ENCODE data around the gene SLC10A3.
A peak's percentile ranks its signal among the peaks of the same experiment; 100 is the strongest.

Gene SLC10A3

DNA sequence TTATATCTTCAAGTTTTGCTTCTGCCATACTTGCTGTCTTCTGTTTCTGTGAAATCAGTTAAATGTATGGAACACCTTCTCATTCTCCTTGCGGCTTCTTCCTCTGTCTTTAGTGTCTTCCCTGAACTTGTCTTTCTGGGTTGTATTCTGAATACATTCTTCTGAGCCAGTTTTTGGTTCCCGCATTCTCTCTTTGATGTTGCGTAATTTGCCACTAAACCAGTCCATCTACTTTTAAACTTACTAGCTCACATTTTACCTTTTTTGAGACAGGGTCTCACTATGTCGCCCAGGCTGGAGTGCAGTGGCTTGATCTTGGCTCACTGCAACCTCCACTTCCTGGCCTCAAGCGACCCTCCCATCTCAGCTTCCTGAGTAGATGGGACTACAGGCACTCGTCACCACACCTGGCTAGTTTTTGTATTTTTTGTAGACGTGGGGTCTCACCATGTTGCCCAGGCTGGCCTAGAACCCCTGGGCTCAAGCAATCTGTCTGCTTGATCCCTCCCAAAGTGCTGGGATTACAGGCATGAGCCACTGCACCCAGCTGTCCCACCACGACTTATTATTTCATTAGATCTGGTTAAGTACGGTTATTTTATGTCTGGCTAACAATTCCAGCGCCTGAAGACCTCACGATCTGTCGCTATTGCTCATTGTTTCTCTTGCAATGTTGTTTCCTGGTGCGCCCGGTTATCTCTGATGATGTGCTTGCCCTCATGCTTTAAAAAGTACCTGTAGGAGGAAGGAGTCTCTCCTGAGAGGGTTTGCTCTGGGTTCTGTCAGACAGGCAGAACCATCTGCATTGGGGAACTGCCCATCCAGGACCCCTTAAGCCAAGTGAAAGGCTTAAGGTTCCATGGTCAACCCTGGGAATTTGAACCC, 35.4 kb upstream of the SLC10A3 start:
- peaks cover 7% of the 10 kb centered on the region; the same call in 1 of the 2 replicates for H3K27me3 ChIP-seq (ENCODE audit: control insufficient read depth, insufficient read depth, low read length)
- H3K36me3 ChIP-seq (ENCODE audit: control insufficient read depth, insufficient read depth, low read length): peaks cover 3% of the 10 kb centered on the region; the same call in 1 of the 2 replicates
- no peak overlapping the region for H3K27ac ChIP-seq (ENCODE audit: low read depth, low read length)
- H3K9ac ChIP-seq (ENCODE audit: low read length): no peak overlapping the region
- no peak overlapping the region for H3K4me3 ChIP-seq (ENCODE audit: low read depth, low read length)
- H3K4me1 ChIP-seq (ENCODE audit: control insufficient read depth, insufficient read depth, low read length): peaks cover 10% of the 10 kb centered on the region; the same call in 1 of the 2 replicates
- H3K9me3 ChIP-seq (ENCODE audit: control insufficient read depth, insufficient read depth, low read depth, low read length): peaks cover 10% of the 10 kb centered on the region; the same call in 1 of the 2 replicates

DNA sequence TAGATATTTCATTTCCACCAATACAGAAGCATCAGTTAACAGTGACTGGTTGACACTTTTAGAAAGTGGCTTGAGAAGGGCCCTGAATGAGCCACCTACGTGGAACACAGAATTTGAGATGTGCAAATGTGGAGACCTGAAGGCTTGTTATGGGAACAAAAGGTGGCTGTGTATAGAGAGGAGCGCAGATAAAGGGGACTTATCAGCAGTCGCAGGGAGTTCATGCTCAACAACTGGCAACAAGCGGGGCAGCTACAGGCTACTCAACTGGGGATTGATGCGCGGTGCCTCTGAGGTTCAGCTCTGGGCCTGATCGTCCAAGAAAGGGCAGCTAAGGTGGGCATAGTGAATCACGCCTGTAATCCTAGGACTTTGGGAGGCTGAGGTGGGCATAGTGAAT, 29.0 kb upstream of the SLC10A3 start:
- Histone ChIP-seq H3K9me3 (ENCODE audit: control insufficient read depth, insufficient read depth, low read depth, low read length) (peaks cover 3% of the 10 kb centered on the region; the same call in 1 of the 2 replicates), H3K4me1 (ENCODE audit: control insufficient read depth, insufficient read depth, low read length) (peaks cover 18% of the 10 kb centered on the region), H3K27ac (ENCODE audit: low read depth, low read length) (no peak overlapping the region), H3K9ac (ENCODE audit: low read length) (no peak overlapping the region), H3K27me3 (ENCODE audit: control insufficient read depth, insufficient read depth, low read length) (no peaks in the 10 kb centered on the region), H3K36me3 (ENCODE audit: control insufficient read depth, insufficient read depth, low read length) (no peaks in the 10 kb centered on the region), H3K4me3 (ENCODE audit: low read depth, low read length) (no peak overlapping the region)

DNA sequence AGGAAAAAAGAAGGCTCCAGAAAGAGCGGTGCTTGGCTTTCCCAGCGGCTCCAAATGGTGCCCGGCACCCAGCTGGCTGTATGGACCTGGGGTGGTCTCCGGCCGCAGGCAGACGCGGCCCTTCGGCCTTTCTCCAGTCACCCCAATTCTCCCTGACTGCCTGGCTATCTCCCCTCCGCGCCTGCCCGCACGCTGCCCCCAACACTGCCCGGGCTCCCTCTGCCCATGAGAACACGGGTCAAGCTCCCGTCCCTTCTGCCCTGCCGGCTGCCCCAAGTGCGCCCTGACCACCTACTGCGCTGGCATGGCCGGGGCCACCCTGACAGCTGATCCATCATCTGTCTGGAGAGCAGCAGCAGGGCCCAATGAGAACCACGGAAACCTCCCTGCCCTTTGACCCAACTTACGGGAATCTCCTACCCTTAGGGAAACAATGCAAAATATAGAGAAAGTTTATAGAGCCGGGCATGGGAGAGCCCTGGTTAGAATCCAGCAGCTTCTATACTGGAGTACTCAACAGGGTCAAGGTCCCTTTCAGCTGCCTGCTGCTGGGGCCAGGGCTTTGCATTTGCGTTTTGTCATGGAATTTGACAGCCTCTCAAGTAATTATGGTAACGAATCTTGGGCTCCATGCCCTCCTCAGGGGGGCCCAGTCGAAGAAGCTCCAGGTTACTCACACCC, 26.8 kb upstream of the SLC10A3 start:
- Histone ChIP-seq H3K9ac (ENCODE audit: low read length) (peak overlapping the region; percentile 76), H3K4me3 (ENCODE audit: low read depth, low read length) (peak overlapping the region; percentile 64), H3K36me3 (ENCODE audit: control insufficient read depth, insufficient read depth, low read length) (no peaks in the 10 kb centered on the region), H3K9me3 (ENCODE audit: control insufficient read depth, insufficient read depth, low read depth, low read length) (peaks cover 3% of the 10 kb centered on the region; the same call in 1 of the 2 replicates), H3K27me3 (ENCODE audit: control insufficient read depth, insufficient read depth, low read length) (no peaks in the 10 kb centered on the region), H3K4me1 (ENCODE audit: control insufficient read depth, insufficient read depth, low read length) (peaks cover 18% of the 10 kb centered on the region), H3K27ac (ENCODE audit: low read depth, low read length) (peak overlapping the region; percentile 68; the same call in 1 of the 2 replicates)

DNA sequence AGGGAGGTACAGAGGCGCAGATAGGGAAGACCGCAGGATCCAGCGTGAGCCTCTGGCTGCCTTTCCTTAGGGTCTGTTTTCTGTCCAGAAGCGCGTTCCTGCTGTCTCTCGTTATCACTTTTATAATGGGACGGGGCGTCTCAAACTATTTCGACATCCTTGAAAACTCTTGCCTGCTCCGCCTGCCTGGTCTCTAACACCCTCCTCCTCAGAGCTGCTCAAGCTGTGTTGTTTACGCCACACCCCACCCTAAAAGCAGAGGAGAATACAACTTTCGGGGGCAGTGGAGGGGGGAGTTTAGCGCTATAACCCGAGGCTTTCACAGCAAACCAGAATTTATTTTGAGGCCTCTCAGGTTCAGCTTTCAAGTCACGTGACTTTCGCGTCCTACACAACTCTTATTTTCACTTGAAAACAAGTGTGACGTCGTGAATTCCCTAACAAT, 26.2 kb upstream of the SLC10A3 start:
- Histone ChIP-seq H3K4me1 (ENCODE audit: control insufficient read depth, insufficient read depth, low read length) (peaks cover 18% of the 10 kb centered on the region), H3K9ac (ENCODE audit: low read length) (peak overlapping the region; percentile 76), H3K36me3 (ENCODE audit: control insufficient read depth, insufficient read depth, low read length) (no peaks in the 10 kb centered on the region), H3K4me3 (ENCODE audit: low read depth, low read length) (peak overlapping the region; percentile 64), H3K9me3 (ENCODE audit: control insufficient read depth, insufficient read depth, low read depth, low read length) (peaks cover 5% of the 10 kb centered on the region; the same call in 1 of the 2 replicates), H3K27ac (ENCODE audit: low read depth, low read length) (peak overlapping the region; percentile 68; the same call in 1 of the 2 replicates), H3K27me3 (ENCODE audit: control insufficient read depth, insufficient read depth, low read length) (no peaks in the 10 kb centered on the region)

DNA sequence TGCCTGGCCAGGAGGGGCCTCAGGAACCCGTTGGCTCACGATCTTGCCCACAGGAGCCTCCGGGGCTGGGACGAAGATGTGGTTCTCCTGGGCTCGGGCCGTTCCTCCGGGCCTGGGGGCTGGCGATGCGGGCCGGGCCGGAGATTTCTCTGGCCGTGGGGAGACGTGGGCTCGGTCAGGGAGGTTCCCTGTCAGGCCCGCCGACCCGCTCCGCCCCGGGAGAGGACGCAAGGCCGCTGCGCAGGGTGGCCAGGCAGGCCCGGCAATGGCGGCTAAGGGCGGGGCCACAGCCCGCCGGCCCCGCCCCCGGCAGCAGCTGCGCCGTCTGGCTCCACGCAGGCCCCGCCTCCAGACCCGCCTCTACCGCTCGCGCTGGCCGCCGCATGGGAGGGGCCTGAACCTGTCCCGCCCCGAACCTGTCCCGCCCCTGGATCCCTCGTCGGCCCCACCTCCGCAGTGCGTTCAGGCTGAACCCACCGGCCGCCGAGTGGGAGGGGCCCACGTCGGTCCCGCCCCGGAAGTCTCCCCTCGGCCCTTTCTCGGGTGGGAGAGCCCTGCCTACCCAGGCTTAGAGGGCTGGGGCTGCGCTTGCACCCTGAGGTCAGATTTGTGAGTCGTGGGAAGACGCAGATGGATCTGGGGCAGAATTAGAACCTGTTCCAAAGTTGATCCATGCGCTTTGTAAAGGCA, 25.7 kb upstream of the SLC10A3 start, which contains the start of gene FAM3A:
TSS of gene FAM3A (minus strand) at position 267 of the 690 bp plus-strand sequence. CDS start 460 bp downstream, outside the sequence.
- H3K9ac ChIP-seq (ENCODE audit: low read length): peak within 1 kb of the TSS; percentile 79
- peak within 1 kb of the TSS; percentile 88; the same call in 1 of the 2 replicates for H3K27ac ChIP-seq (ENCODE audit: low read depth, low read length)
- no peaks in the 10 kb centered on the region for H3K36me3 ChIP-seq (ENCODE audit: control insufficient read depth, insufficient read depth, low read length)

DNA sequence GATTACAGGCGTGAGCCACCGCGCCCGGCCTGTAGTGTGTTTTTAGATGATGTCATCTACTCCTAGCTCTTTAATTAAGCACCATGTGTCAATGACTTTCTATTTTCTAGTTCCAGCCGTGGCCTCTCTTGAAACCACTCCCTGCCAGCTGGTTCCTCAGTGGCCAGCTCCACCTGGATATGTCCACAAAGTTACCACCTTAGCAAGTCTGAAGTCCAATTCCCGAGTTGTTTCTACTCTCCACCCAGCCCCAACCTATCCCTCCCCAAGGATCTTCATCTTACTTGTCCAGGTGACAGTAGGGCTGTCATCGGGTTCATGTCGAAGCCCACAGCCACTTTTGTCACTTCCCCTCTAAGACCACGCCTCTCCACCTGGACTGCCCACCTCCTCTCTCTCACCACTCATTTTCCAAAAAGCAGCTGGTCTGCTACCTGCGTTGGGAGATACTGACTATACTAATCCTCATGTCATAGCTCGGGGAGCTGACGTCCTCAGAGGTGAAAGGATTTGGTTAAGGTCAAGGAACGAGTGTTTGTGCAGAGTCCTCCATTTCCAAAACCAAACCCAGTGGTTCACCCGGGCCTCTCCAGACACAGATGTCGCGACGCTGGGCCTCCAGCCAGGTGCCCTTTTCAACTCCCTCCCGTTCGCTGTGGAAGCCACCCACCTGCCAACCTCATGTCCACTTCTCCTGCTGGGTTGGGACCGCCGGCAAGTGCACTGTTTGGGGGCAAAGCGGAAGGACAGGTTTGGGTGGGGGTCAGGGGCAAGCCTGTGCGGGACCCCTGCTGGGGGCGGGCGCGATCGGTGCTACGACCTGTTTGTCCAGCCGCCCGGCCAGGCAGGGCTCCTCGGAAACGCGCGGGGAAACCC, 24.9 kb upstream of the SLC10A3 start:
- H3K9me3 ChIP-seq (ENCODE audit: control insufficient read depth, insufficient read depth, low read depth, low read length): peaks cover 6% of the 10 kb centered on the region; the same call in 1 of the 2 replicates
- H3K4me1 ChIP-seq (ENCODE audit: control insufficient read depth, insufficient read depth, low read length): peaks cover 18% of the 10 kb centered on the region
- peak overlapping the region; percentile 79 for H3K9ac ChIP-seq (ENCODE audit: low read length)
- peak overlapping the region; percentile 88 for H3K4me3 ChIP-seq (ENCODE audit: low read depth, low read length)
- H3K36me3 ChIP-seq (ENCODE audit: control insufficient read depth, insufficient read depth, low read length): no peaks in the 10 kb centered on the region; the same call in 1 of the 2 replicates
- H3K27ac ChIP-seq (ENCODE audit: low read depth, low read length): peak overlapping the region; percentile 88; the same call in 1 of the 2 replicates
- no peaks in the 10 kb centered on the region for H3K27me3 ChIP-seq (ENCODE audit: control insufficient read depth, insufficient read depth, low read length)

More for the DNA sequence above, 25.7 kb upstream of the SLC10A3 start, which contains the start of gene FAM3A:
- peaks cover 18% of the 10 kb centered on the region for H3K4me1 ChIP-seq (ENCODE audit: control insufficient read depth, insufficient read depth, low read length)
- peak within 1 kb of the TSS; percentile 88 for H3K4me3 ChIP-seq (ENCODE audit: low read depth, low read length)
- no peaks in the 10 kb centered on the region for H3K27me3 ChIP-seq (ENCODE audit: control insufficient read depth, insufficient read depth, low read length)
- peaks cover 6% of the 10 kb centered on the region; the same call in 1 of the 2 replicates for H3K9me3 ChIP-seq (ENCODE audit: control insufficient read depth, insufficient read depth, low read depth, low read length)

DNA sequence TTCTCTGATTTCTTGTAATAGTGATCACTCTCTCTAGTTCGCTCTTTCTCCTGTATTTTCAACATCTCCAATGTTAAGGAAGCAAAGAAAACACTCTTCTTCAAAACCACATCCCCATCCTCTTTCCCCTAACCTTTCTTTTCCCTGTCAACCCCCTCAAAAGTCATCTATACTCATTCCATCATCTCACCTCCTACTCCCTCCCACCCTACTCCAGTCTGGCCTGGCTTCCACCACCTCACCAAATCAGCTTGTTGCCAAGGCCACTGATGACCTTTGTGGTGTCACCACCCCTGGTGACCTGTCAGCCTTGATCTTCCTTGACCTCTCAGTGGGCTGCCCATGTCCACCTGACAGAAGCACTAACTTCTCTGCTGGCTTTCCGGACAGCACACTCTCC, 23.3 kb upstream of the SLC10A3 start:
- peaks cover 10% of the 10 kb centered on the region; the same call in 1 of the 2 replicates for H3K9me3 ChIP-seq (ENCODE audit: control insufficient read depth, insufficient read depth, low read depth, low read length)
- H3K9ac ChIP-seq (ENCODE audit: low read length): no peak overlapping the region
- peaks cover 13% of the 10 kb centered on the region; the same call in 1 of the 2 replicates for H3K36me3 ChIP-seq (ENCODE audit: control insufficient read depth, insufficient read depth, low read length)
- no peaks in the 10 kb centered on the region for H3K27me3 ChIP-seq (ENCODE audit: control insufficient read depth, insufficient read depth, low read length)
- no peak overlapping the region for H3K27ac ChIP-seq (ENCODE audit: low read depth, low read length)
- H3K4me1 ChIP-seq (ENCODE audit: control insufficient read depth, insufficient read depth, low read length): peaks cover 18% of the 10 kb centered on the region
- no peak overlapping the region for H3K4me3 ChIP-seq (ENCODE audit: low read depth, low read length)

DNA sequence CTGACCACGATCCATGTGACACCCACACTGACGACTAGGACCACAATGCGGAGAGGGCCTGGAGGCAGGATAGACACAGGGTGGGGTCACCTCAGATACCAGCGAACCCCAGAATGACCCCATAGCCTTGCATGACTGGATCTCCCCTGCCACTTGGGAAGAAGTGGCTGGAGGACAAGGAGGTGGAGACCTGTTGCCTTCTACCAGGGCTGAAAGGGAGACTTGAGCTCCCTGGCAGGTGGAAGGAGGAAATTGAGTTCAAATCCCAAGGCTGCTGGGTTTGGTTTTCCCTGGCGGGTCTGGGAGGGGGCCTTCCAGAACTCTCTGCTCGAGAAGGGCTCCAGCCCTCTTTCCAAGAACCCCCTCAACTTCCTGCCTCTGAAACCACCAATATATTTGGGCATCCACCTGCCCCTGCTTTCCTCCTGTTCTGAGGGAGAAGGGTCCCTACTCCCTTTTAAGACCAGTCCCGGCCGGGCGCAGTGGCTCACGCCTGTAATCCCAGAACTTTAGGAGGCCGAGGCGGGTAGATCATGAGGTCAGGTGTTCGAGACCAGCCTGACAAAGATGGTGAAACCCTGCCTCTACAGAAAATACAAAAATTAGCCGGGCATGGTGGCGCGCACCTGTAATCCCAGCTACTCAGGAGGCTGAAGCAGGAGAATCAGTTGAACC, 22.6 kb upstream of the SLC10A3 start:
- Histone ChIP-seq H3K27ac (ENCODE audit: low read depth, low read length) (no peak overlapping the region), H3K4me1 (ENCODE audit: control insufficient read depth, insufficient read depth, low read length) (peaks cover 15% of the 10 kb centered on the region), H3K36me3 (ENCODE audit: control insufficient read depth, insufficient read depth, low read length) (peaks cover 17% of the 10 kb centered on the region), H3K27me3 (ENCODE audit: control insufficient read depth, insufficient read depth, low read length) (no peaks in the 10 kb centered on the region), H3K9me3 (ENCODE audit: control insufficient read depth, insufficient read depth, low read depth, low read length) (peaks cover 15% of the 10 kb centered on the region; the same call in 1 of the 2 replicates), H3K9ac (ENCODE audit: low read length) (no peak overlapping the region), H3K4me3 (ENCODE audit: low read depth, low read length) (no peak overlapping the region)

DNA sequence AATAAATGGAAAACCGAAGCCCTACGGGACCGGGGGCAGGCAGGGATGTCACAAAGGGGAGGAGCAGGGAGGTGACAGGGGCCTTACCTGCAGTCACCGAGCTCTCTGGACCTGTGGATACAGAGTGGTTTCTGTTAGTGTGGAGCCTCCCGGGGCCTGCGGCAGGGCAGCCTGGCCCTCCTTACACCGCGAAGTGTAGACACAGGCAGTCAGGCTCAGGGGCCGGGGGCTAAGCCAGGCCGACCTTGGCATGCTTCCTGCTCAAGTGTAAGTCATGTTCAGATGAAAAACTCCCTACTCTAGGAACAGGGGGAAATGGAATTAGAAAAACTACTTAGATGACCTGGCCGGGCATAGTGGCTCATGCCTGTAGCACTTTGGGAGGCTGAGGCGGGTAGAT, 21.3 kb upstream of the SLC10A3 start:
- peaks cover 25% of the 10 kb centered on the region for H3K36me3 ChIP-seq (ENCODE audit: control insufficient read depth, insufficient read depth, low read length)
- no peaks in the 10 kb centered on the region for H3K27me3 ChIP-seq (ENCODE audit: control insufficient read depth, insufficient read depth, low read length)
- H3K9me3 ChIP-seq (ENCODE audit: control insufficient read depth, insufficient read depth, low read depth, low read length): peaks cover 21% of the 10 kb centered on the region; the same call in 1 of the 2 replicates
- H3K27ac ChIP-seq (ENCODE audit: low read depth, low read length): no peak overlapping the region
- peaks cover 4% of the 10 kb centered on the region; the same call in 1 of the 2 replicates for H3K4me1 ChIP-seq (ENCODE audit: control insufficient read depth, insufficient read depth, low read length)
- H3K9ac ChIP-seq (ENCODE audit: low read length): no peak overlapping the region
- no peak overlapping the region for H3K4me3 ChIP-seq (ENCODE audit: low read depth, low read length)
